Suprapubic skin (tissue), 4 donors: Measurements from ENCODE around the gene ABHD12B. TPM values are rescaled to one million over a fixed set of nuclear protein-coding genes. Genes with fewer than 3 reads are reported as not detected.

ENCODE experiments used
- DNase-seq, 2 donors: peaks; one replicate each; pipeline ENCODE4 v3.0.0-alpha.2; 2019; ENCODE audit warnings: low spot score in 2 of 2
- H3K27ac ChIP-seq: fragments of 200-600 bp; sonication (generic); one replicate; pipeline ENCODE4 v1.5.1; 2019
- H3K27me3 ChIP-seq: fragments of 200-600 bp; sonication (generic); one replicate; pipeline ENCODE4 v1.5.1; 2019
- H3K36me3 ChIP-seq: fragments of 200-600 bp; sonication (generic); one replicate; pipeline ENCODE4 v1.5.1; 2019
- H3K4me1 ChIP-seq: fragments of 200-600 bp; sonication (generic); one replicate; pipeline ENCODE4 v1.5.1; 2019
- H3K4me3 ChIP-seq: fragments of 200-600 bp; sonication (generic); one replicate; pipeline ENCODE4 v1.5.1; 2019; ENCODE audit warnings: mild to moderate bottlenecking
- H3K9me3 ChIP-seq: fragments of 200-600 bp; sonication (generic); one replicate; pipeline ENCODE4 v1.5.1; 2019
- EP300 ChIP-seq: sonication (generic); formaldehyde crosslinking; IDR thresholded peaks from one replicate; pipeline ENCODE4 v1.6.1; 2017; ENCODE audit warnings: antibody characterized with exemption
- POLR2A ChIP-seq, 2 donors: fragments of 450-650 bp; IDR thresholded peaks; one replicate each; pipeline ENCODE4 v1.6.1; 2017; ENCODE audit warnings: antibody characterized with exemption in 2 of 2, mild to moderate bottlenecking in 2 of 2, moderate library complexity in 2 of 2
- POLR2AphosphoS5 ChIP-seq, 3 donors: sonication (generic); formaldehyde crosslinking; IDR thresholded peaks; one replicate each; pipeline ENCODE4 v1.6.1; 2017; ENCODE audit warnings: antibody characterized with exemption in 3 of 3
- WGBS: methylation state at CpG from one replicate; pipeline ENCODE4 v1.1.5; 2018; 5-methylcytosine and 5-hydroxymethylcytosine counted together
- total RNA-seq, 4 donors: library from RNA; depleted of rRNA; stranded (reverse); fragments of >200 nt; gene quantifications; one replicate each; pipeline ENCODE4 v1.1.0, GENCODE V29; 2016
- TF ChIP-seq, protein P1 (sequence below), 2 donors: fragments of 200-600 bp in 1 of 2; fragments of 450-650 bp in 1 of 2; sonication (generic) in 1 of 2; IDR thresholded peaks; one replicate each; pipeline ENCODE4 v1.5.1; 2016 to 2019; ENCODE audit warnings: antibody characterized with exemption in 2 of 2, mild to moderate bottlenecking in 1 of 2, moderate library complexity in 1 of 2

ABHD12B gene, protein sequence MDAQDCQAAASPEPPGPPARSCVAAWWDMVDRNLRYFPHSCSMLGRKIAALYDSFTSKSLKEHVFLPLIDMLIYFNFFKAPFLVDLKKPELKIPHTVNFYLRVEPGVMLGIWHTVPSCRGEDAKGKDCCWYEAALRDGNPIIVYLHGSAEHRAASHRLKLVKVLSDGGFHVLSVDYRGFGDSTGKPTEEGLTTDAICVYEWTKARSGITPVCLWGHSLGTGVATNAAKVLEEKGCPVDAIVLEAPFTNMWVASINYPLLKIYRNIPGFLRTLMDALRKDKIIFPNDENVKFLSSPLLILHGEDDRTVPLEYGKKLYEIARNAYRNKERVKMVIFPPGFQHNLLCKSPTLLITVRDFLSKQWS
- total RNA-seq, result 10 to 100 TPM in 3 of 4 donors, 1 to 10 TPM in 1; 9.1 to 32.0 (median 25.2) TPM

DNA sequence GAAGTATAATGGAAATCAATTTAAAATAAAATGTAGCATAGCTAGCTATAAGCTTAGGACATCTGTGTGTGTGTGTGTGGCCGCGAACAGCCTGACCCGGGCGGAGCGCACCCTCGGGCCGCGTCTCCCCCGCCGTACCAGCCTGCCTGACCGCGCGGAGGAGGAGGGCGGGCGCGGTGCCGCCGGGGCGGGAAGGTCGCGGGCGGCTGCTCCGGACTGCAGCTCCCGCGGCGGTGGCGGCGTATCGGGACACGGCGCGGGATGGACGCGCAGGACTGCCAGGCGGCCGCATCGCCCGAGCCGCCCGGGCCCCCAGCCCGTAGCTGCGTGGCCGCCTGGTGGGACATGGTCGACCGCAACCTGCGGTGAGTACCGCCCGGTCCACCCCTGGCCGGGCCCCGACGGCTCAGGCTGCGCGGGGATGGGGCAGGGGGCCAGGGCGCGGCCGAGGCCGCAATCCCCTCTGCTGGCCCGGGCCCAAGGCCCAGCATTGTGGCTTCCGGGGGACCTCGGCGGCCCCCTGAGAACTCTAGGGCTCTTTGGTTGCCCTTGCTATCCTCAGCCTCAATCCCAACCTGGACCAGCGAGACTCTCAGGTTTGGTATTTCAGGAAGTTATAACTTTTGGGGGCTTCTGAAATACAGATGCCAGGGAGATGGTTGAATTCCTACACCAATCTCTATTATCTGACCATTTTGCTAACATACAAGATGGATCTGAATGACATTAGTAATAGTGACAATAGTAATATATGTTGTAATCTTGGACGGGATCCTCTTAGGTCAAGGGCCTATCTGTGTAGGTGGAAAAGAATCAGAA lies at the start of gene ABHD12B:
Gene ABHD12B (plus strand): TSS at position 140 of the 819 bp plus-strand sequence. CDS start 122 bp downstream, at position 262.
- Histone ChIP-seq H3K27ac (no peak within 1 kb of the TSS), H3K27me3 (peaks cover 16% of the 10 kb centered on the region), H3K4me1 (peaks cover 9% of the 10 kb centered on the region), H3K9me3 (no peaks in the 10 kb centered on the region), H3K4me3 (peak within 1 kb of the TSS; percentile 48), H3K36me3 (no peaks in the 10 kb centered on the region)
- DNase-seq, result no peak
- 56% methylated on average over 4 of the region's 63 CpGs for WGBS
- no peak for TF ChIP-seq EP300

DNA sequence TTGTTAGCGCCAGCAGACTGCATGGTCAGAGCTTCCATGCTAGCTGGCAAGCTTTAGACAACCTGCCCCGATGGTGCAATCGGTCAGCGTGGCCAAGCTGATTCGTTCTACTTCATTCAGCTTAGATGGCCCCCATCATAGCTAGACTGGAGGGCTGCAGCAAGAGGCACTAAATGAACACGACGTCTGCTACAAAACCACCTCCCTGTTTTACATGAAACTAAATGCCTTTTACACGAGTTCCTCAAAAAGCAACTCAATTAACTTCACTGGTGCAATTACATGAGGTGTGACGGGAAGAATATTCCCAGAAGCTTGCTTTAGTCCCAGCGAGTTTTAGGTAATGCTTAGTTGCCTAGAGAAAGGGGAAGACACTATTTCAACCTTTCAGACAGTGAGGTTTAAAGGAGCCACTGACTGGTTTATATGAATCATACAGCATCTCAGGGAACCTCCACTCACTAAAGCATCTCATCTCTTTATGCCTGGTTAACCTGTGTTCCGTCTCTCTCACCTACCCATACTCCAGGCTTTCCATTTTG lies 49.3 kb upstream of the ABHD12B start:
- no peak for DNase-seq
- no peaks in the 10 kb centered on the region for H3K9me3 ChIP-seq
- H3K4me3 ChIP-seq, result no peak overlapping the region
- H3K27me3 ChIP-seq, result no peaks in the 10 kb centered on the region
- peaks cover 41% of the 10 kb centered on the region for H3K4me1 ChIP-seq
- TF ChIP-seq POLR2A (IDR thresholded peaks at IDR 0.05) (no peak), POLR2AphosphoS5 (IDR thresholded peaks at IDR 0.05) (no peak), EP300 (no peak)
- TF ChIP-seq, protein P1, sequence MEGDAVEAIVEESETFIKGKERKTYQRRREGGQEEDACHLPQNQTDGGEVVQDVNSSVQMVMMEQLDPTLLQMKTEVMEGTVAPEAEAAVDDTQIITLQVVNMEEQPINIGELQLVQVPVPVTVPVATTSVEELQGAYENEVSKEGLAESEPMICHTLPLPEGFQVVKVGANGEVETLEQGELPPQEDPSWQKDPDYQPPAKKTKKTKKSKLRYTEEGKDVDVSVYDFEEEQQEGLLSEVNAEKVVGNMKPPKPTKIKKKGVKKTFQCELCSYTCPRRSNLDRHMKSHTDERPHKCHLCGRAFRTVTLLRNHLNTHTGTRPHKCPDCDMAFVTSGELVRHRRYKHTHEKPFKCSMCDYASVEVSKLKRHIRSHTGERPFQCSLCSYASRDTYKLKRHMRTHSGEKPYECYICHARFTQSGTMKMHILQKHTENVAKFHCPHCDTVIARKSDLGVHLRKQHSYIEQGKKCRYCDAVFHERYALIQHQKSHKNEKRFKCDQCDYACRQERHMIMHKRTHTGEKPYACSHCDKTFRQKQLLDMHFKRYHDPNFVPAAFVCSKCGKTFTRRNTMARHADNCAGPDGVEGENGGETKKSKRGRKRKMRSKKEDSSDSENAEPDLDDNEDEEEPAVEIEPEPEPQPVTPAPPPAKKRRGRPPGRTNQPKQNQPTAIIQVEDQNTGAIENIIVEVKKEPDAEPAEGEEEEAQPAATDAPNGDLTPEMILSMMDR (IDR thresholded peaks at IDR 0.05), result no peak
- no peak overlapping the region for H3K27ac ChIP-seq
- H3K36me3 ChIP-seq, result no peaks in the 10 kb centered on the region
- WGBS, result 67% methylated on average over 11 of the region's 11 CpGs

DNA sequence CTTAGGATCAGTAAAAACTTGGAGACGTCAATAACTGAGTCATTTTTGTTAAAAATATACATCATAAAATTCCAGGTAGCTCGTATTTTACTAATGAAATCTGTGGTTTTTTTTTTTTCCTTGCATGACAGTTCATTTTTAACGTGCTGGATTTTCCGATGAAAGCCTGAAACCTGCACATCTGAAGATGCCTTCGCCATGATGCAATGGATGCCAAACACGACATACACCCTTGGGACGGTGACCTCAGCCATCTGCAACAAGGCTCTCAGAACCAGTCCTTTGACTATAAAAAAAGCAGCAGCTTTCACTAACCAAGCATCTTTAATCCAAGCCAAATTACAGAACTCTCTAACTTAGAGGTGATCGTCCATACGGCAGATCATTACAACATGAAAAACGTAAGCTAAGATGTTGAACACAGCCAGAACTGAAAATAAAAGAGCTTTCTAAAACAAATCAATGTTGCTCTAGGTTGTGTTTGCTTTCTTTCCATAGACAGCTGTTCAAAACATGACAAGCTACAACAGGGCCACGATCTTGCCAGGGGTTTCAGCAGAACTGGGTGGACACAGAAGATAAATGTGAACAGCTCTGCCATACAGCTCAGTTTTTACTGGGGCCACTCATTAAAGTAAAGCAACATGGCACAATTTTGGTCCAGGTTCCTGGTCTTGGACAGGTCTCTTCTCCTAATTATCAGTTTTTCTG lies 48.6 kb upstream of the ABHD12B start:
- H3K27ac ChIP-seq, result no peak overlapping the region

DNA sequence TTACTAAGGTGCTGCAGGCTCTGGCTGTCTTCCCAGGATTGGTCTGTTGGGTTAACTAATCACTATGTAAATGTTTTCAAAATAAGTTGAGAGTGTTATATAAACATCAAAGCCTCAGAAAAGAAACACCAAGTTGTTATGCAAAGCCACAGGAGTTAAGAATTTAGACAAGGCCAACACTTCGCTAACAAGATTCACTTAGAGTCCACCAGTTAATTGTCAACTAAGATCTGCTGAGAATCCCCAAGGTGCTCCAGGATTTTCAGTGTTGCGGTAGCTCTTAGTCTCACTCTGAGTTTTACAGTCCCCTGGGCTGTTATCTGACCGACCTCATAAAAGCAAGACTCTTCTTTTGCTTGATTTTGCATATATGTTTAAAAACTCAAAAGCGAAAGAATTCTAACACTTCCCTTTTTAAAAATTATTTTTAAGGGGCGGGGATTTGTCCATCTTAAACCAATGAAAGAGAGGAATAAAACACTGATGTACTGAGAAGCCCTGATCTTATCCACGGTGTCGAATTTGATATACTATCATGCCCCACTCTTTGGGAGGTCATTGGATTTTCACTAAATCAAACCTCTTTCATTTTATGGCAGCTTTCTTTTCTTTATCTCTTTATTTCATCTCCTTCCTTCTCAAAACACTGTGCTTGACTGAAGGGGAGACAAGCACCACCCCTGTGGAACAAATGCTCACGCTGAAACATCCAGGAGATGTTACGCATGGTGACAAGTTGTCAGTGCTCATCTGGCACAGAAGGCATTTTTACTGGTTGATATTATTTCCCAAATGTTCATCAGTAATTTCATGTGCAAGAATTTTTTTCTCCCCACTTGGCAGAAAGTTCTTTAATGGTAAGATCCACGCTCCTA lies 47.9 kb upstream of the ABHD12B start:
- Histone ChIP-seq H3K4me3 (peak overlapping the region; percentile 1), H3K36me3 (no peaks in the 10 kb centered on the region), H3K9me3 (no peaks in the 10 kb centered on the region), H3K27ac (no peak overlapping the region), H3K4me1 (peaks cover 47% of the 10 kb centered on the region), H3K27me3 (no peaks in the 10 kb centered on the region)
- TF ChIP-seq EP300 (no peak), POLR2A (IDR thresholded peaks at IDR 0.05) (no peak), POLR2AphosphoS5 (IDR thresholded peaks at IDR 0.05) (no peak)
- TF ChIP-seq, protein P1 (IDR thresholded peaks at IDR 0.05), result no peak
- DNase-seq, result no peak
- 71% methylated on average over 10 of the region's 10 CpGs for WGBS

More for the DNA sequence above, 48.6 kb upstream of the ABHD12B start:
- Histone ChIP-seq H3K4me1 (peaks cover 41% of the 10 kb centered on the region), H3K27me3 (no peaks in the 10 kb centered on the region), H3K9me3 (no peaks in the 10 kb centered on the region), H3K36me3 (no peaks in the 10 kb centered on the region), H3K4me3 (peak overlapping the region; percentile 1)
- TF ChIP-seq, protein P1 (IDR thresholded peaks at IDR 0.05), result no peak
- no peak for TF ChIP-seq POLR2A (IDR thresholded peaks at IDR 0.05)
- TF ChIP-seq POLR2AphosphoS5 (IDR thresholded peaks at IDR 0.05), result no peak
- no peak for TF ChIP-seq EP300
- DNase-seq, result no peak
- 35% methylated on average over 11 of the region's 11 CpGs for WGBS

DNA sequence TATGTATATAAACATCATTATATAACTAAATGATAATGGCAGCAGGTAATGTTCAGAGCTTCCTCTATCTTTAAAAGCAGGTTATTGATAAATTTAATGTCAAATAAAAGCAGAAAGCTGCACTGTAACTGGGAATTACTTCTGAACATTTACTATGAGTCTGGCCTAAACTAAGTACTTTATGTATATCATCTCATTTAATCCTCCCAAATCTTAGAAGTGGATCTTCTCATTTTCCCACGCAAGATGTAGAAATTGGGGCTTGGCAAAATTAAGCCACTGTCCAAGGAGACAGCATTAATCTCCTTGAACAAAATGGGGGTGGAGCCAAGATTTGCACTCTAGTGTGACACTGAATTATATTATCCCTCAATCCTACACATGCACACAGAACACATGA lies 46.5 kb upstream of the ABHD12B start:
- WGBS, result 97% methylated on average over 1 of the region's 1 CpG
- H3K4me3 ChIP-seq, result no peak overlapping the region
- peaks cover 54% of the 10 kb centered on the region for H3K4me1 ChIP-seq
- H3K27me3 ChIP-seq, result no peaks in the 10 kb centered on the region
- no peak overlapping the region for H3K27ac ChIP-seq
- TF ChIP-seq EP300 (no peak), POLR2A (IDR thresholded peaks at IDR 0.05) (no peak), POLR2AphosphoS5 (IDR thresholded peaks at IDR 0.05) (no peak)
- TF ChIP-seq, protein P1 (IDR thresholded peaks at IDR 0.05), result no peak
- no peak for DNase-seq
- no peaks in the 10 kb centered on the region for H3K9me3 ChIP-seq
- H3K36me3 ChIP-seq, result no peaks in the 10 kb centered on the region
